HepG2 (cell line): ENCODE data around the gene ELANE. TPM values are rescaled to one million over a fixed set of nuclear protein-coding genes. Genes with fewer than 3 reads are reported as not detected.
"Not testable (repeated sequence)": the region's sequence is repeated elsewhere in the genome, so short reads cannot be mapped to it uniquely, and the experiment has no call there.

Source experiments
- ATAC-seq: fragments of 200-7000 bp; cut with Tn5 transposase; 3 replicates; pipeline ENCODE4 v1.9.1; 2020; ENCODE audit warnings: mild to moderate bottlenecking, moderate library complexity
- BruUV-seq: library from RNA; stranded (reverse); fragments of 400-500 nt; replicated peaks from 2 replicates; lab custom pipeline; 2021; lab: Mats Ljungman, UMichigan
- CTCF ChIA-PET: fragments of 300-600 bp; formaldehyde crosslinking; extraction: SDS; loops from one replicate; lab custom pipeline; 2021; ENCODE audit warnings: low total read pairs, inconsistent platforms, low intra/inter-chr PET ratio; lab: Yijun Ruan, JAX
- POLR2A ChIA-PET: fragments of 350-600 bp; sonication (Branson Sonifier 250); formaldehyde crosslinking; loops from one replicate; lab custom pipeline; 2020; ENCODE audit warnings: antibody characterized with exemption, inconsistent platforms; lab: Yijun Ruan, JAX
- DNase-seq: peaks from one replicate; pipeline ENCODE4 v3.0.0-alpha.2; 2015; ENCODE audit warnings: low spot score
- FAIRE-seq: peaks from 3 replicates; lab custom pipeline; 2011; peaks lifted over from hg19 to GRCh38; lab: Jason Lieb, UNC
- H2AFZ ChIP-seq: one replicate; pipeline ENCODE4 v1.6.1; 2011; ENCODE audit warnings: low read length, inconsistent platforms
- H3K27ac ChIP-seq: fragments of 300-600 bp; 3 replicates; pipeline ENCODE4 v1.8.0; 2011; ENCODE audit warnings: mixed run types, mild to moderate bottlenecking, mixed read lengths, low read length, inconsistent platforms; ENCODE audit not compliant: insufficient read depth; ENCODE audit errors: extremely low read length
- H3K27me3 ChIP-seq, 2 experiments: fragments of 200-600 bp in 1 of 2; 2 replicates in 1 of 2; 3 replicates in 1 of 2; pipeline versions ENCODE4 v1.6.0 to v1.8.0; 2011; ENCODE audit warnings: low read length in 2 of 2, mild to moderate bottlenecking in 2 of 2, moderate library complexity in 2 of 2, inconsistent platforms in 1 of 2; ENCODE audit not compliant: insufficient read depth in 2 of 2, control insufficient read depth in 1 of 2
- H3K36me3 ChIP-seq, 2 experiments: fragments of 200-600 bp in 1 of 2; replicated peaks in 1 of 2; 2 replicates in 1 of 2; 3 replicates in 1 of 2; pipeline versions ENCODE4 v1.5.1 to v1.8.0; 2011; ENCODE audit warnings: low read length in 2 of 2, inconsistent platforms in 1 of 2; ENCODE audit not compliant: insufficient read depth in 2 of 2, control insufficient read depth in 1 of 2
- H3K4me1 ChIP-seq: 2 replicates; pipeline ENCODE4 v1.5.1; 2012; ENCODE audit warnings: low read length, inconsistent platforms; ENCODE audit not compliant: insufficient read depth
- H3K4me2 ChIP-seq: 2 replicates; pipeline ENCODE4 v1.6.0; 2011; ENCODE audit warnings: low read depth, low read length, inconsistent platforms
- H3K4me3 ChIP-seq, 3 experiments: fragments of 200-600 bp in 1 of 3; sonication (generic), shearing (Covaris generic) in 1 of 3; replicated peaks in 1 of 3; 2 replicates each; pipeline ENCODE4 v1.5.1; 2011 to 2016; ENCODE audit warnings: low read length in 3 of 3, inconsistent platforms in 2 of 3, low read depth in 2 of 3, mild to moderate bottlenecking in 2 of 3, control low read depth in 1 of 3, mixed read lengths in 1 of 3; ENCODE audit not compliant: insufficient read depth in 1 of 3
- H3K79me2 ChIP-seq: one replicate; pipeline ENCODE4 v1.6.1; 2011; ENCODE audit warnings: low read length, inconsistent platforms; ENCODE audit not compliant: insufficient read depth
- H3K9ac ChIP-seq: 2 replicates; pipeline ENCODE4 v1.6.0; 2011; ENCODE audit warnings: mild to moderate bottlenecking, low read depth, low read length, inconsistent platforms; ENCODE audit not compliant: insufficient read depth
- H3K9me3 ChIP-seq: 2 replicates; pipeline ENCODE4 v1.5.1; 2012; ENCODE audit warnings: mild to moderate bottlenecking, low read length
- H4K20me1 ChIP-seq: 2 replicates; pipeline ENCODE4 v1.6.0; 2011; ENCODE audit warnings: inconsistent platforms, mild to moderate bottlenecking, low read length, moderate library complexity; ENCODE audit not compliant: insufficient read depth
- CENPT ChIP-seq: sonication (generic); formaldehyde crosslinking; IDR thresholded peaks from 2 replicates; pipeline ENCODE4 v1.8.0; 2022; ENCODE audit warnings: low read depth, mild to moderate bottlenecking, moderate library complexity, missing genetic modification reagents
- TP53 ChIP-seq: sonication (generic); formaldehyde crosslinking; conservative IDR thresholded peaks from 2 replicates; pipeline ENCODE4 v1.4.0; 2020; ENCODE audit warnings: missing genetic modification reagents
- ZNF3 ChIP-seq: IDR thresholded peaks from 2 replicates; pipeline ENCODE4 v1.7.0; 2017; ENCODE audit warnings: inconsistent platforms
- ZNF563 ChIP-seq: sonication (generic); formaldehyde crosslinking; IDR thresholded peaks from 2 replicates; pipeline ENCODE4 v1.8.0; 2022; ENCODE audit warnings: mild to moderate bottlenecking, moderate library complexity, missing genetic modification reagents
- WGBS: methylation state at CpG from one replicate; pipeline ENCODE4 v1.1.6; 2017; ENCODE audit warnings: low lambda C conversion rate; 5-methylcytosine and 5-hydroxymethylcytosine counted together
- in situ Hi-C: cut with HindIII; loops from 2 replicates; pipeline ENCODE4 v1.10.0; 2017; ENCODE audit warnings: low pct_unique_long_range_greater_than_20kb; ENCODE audit not compliant: extremely low pct_ligation_motif_present
- intact Hi-C: fragments of 100-400 bp; cut with micrococcal nuclease; formaldehyde crosslinking; loops from one replicate; pipeline ENCODE4 v1.10.0; 2022; ENCODE audit not compliant: unreplicated experiment
- polyA plus RNA-seq, 8 experiments: library from polyadenylated mRNA; depleted of rRNA in 3 of 8; stranded (reverse) in 7 of 8; unstranded in 1 of 8; fragments of >200 nt; fragmentation: Illumina TruSeq in 4 of 8; extraction: Trizol in 4 of 8; gene quantifications; 2 replicates each; pipeline versions ENCODE4 v1.2.1 to v1.2.3, GENCODE V29; 2011 to 2016; ENCODE audit warnings: low read depth in 4 of 8, missing spikeins in 1 of 8, mixed read lengths in 1 of 8; ENCODE audit not compliant: insufficient read depth in 1 of 8
- total RNA-seq, 5 experiments: library from RNA; depleted of rRNA; stranded (reverse); fragments of >200 nt; fragmentation: Illumina TruSeq; extraction: Trizol; gene quantifications; 2 replicates each; pipeline ENCODE4 v1.2.3, GENCODE V29; 2016; ENCODE audit warnings: low read depth in 1 of 5
- TF ChIP-seq, protein P1 (sequence below): sonication (generic); formaldehyde crosslinking; IDR thresholded peaks from 2 replicates; pipeline ENCODE4 v1.5.0; 2020; ENCODE audit warnings: mild to moderate bottlenecking, missing genetic modification reagents
- TF ChIP-seq, protein P2 (sequence below): sonication (generic); formaldehyde crosslinking; IDR thresholded peaks from 2 replicates; pipeline ENCODE4 v1.5.0; 2020; ENCODE audit warnings: missing genetic modification reagents
- TF ChIP-seq, protein P3 (sequence below): sonication (generic); formaldehyde crosslinking; IDR thresholded peaks from 2 replicates; pipeline ENCODE4 v1.4.0; 2020; ENCODE audit warnings: mild to moderate bottlenecking, missing genetic modification reagents
- TF ChIP-seq, protein P4 (sequence below): sonication (generic); formaldehyde crosslinking; IDR thresholded peaks from 2 replicates; pipeline ENCODE4 v1.5.1; 2020; ENCODE audit warnings: mild to moderate bottlenecking, missing genetic modification reagents, moderate library complexity

The ELANE gene
- total and polyA plus RNA-seq, 2 of the 13 experiments (the other 11 are each of a cell fraction or from before 2014, with no cell fraction given) = not detected

DNA sequence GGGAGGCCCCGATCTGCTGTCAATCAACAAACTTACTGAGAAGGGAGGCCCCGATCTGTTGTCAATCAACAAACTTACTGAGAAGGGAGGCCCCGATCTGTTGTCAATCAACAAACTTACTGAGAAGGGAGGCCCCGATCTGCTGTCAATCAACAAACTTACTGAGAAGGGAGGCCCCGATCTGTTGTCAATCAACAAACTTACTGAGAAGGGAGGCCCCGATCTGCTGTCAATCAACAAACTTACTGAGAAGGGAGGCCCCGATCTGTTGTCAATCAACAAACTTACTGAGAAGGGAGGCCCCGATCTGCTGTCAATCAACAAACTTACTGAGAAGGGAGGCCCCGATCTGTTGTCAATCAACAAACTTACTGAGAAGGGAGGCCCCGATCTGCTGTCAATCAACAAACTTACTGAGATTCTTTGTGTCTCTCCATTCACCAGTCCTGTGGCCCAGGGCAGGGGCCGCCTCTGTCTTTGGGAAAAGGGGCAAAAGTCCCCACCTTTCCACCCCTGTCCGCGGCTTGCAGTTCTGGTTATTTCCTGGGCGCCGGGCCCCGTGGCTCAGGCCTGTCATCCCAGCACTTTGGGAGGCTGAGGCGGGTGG is 1.6 kb downstream of the ELANE start:
- ATAC-seq, BruUV-seq, FAIRE-seq, DNase-seq, H3K27ac ChIP-seq, H3K4me3 ChIP-seq, CTCF ChIA-PET, POLR2A ChIA-PET, H3K36me3 ChIP-seq, intact Hi-C loops, H2AFZ ChIP-seq, H4K20me1 ChIP-seq, H3K79me2 ChIP-seq, H3K4me2 ChIP-seq, H3K9me3 ChIP-seq, H3K9ac ChIP-seq: not testable (repeated sequence)
- Histone ChIP-seq H3K27me3 (peaks cover 2 to 17% of the 10 kb centered on the region in 2 experiments; a peak in 4 of 5 replicates), H3K4me1 (peaks cover 14% of the 10 kb centered on the region)
- WGBS = 35% methylated on average over 10 of the region's 17 CpGs
- in situ Hi-C loops = loop anchor here (10.0 kb wide), 1 partner anchor 89 kb away; no protein-coding TSS in a partner anchor
- TF ChIP-seq ZNF3 (CRISPR knock-in tag) = peak; percentile 98
- TF ChIP-seq, protein P1, sequence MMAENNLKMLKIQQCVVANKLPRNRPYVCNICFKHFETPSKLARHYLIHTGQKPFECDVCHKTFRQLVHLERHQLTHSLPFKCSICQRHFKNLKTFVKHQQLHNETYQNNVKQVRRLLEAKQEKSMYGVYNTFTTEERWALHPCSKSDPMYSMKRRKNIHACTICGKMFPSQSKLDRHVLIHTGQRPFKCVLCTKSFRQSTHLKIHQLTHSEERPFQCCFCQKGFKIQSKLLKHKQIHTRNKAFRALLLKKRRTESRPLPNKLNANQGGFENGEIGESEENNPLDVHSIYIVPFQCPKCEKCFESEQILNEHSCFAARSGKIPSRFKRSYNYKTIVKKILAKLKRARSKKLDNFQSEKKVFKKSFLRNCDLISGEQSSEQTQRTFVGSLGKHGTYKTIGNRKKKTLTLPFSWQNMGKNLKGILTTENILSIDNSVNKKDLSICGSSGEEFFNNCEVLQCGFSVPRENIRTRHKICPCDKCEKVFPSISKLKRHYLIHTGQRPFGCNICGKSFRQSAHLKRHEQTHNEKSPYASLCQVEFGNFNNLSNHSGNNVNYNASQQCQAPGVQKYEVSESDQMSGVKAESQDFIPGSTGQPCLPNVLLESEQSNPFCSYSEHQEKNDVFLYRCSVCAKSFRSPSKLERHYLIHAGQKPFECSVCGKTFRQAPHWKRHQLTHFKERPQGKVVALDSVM = peak; percentile 46; the same call in 1 of the 2 replicates

DNA sequence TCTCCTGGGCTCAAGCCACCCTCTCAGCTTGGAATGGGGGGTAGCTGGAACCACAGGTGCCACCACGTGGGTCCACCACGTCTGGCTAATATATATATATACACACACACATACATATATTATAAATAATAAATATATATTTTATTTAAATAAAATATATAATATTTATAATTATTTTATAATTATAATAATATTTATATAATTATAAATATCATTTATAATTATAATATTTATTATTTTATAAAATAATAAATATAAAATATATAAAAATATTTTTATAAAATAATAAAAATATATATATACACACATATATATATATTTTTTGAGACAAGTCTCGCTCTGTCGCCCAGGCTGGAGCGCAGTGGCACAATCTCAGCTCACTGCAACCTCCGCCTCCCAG is 2.4 kb downstream of the ELANE start:
- WGBS = 62% methylated on average over 6 of the region's 6 CpGs
- Histone ChIP-seq H3K4me2 (no peak overlapping the region), H3K9ac (no peak overlapping the region), H3K4me1 (peaks cover 23% of the 10 kb centered on the region), H3K27ac (no peak overlapping the region), H3K79me2 (no peaks in the 10 kb centered on the region), H3K27me3 (peaks cover 2 to 14% of the 10 kb centered on the region in 2 experiments; a peak in 4 of 5 replicates), H3K9me3 (no peaks in the 10 kb centered on the region), H4K20me1 (no peaks in the 10 kb centered on the region), H3K4me3 (no peak overlapping the region), H2AFZ (no peak overlapping the region), H3K36me3 (no peaks in the 10 kb centered on the region)
- FAIRE-seq (no peak), ATAC-seq (no peak), DNase-seq (no peak)
- no TSS peak for BruUV-seq
- CTCF ChIA-PET = no interaction called here
- intact Hi-C loops (no loop called here), in situ Hi-C loops (loop anchor here (10.0 kb wide), 1 partner anchor 90 kb away; no protein-coding TSS in a partner anchor)
- POLR2A ChIA-PET = no interaction called here
- no peak for TF ChIP-seq ZNF563
- TF ChIP-seq, protein P2, sequence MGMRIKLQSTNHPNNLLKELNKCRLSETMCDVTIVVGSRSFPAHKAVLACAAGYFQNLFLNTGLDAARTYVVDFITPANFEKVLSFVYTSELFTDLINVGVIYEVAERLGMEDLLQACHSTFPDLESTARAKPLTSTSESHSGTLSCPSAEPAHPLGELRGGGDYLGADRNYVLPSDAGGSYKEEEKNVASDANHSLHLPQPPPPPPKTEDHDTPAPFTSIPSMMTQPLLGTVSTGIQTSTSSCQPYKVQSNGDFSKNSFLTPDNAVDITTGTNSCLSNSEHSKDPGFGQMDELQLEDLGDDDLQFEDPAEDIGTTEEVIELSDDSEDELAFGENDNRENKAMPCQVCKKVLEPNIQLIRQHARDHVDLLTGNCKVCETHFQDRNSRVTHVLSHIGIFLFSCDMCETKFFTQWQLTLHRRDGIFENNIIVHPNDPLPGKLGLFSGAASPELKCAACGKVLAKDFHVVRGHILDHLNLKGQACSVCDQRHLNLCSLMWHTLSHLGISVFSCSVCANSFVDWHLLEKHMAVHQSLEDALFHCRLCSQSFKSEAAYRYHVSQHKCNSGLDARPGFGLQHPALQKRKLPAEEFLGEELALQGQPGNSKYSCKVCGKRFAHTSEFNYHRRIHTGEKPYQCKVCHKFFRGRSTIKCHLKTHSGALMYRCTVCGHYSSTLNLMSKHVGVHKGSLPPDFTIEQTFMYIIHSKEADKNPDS (CRISPR knock-in tag) = no peak
- TF ChIP-seq TP53 (CRISPR knock-in tag) = no peak
- no peak for TF ChIP-seq CENPT
- TF ChIP-seq, protein P3, sequence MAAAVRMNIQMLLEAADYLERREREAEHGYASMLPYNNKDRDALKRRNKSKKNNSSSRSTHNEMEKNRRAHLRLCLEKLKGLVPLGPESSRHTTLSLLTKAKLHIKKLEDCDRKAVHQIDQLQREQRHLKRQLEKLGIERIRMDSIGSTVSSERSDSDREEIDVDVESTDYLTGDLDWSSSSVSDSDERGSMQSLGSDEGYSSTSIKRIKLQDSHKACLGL (CRISPR knock-in tag) = no peak
- TF ChIP-seq, protein P4, sequence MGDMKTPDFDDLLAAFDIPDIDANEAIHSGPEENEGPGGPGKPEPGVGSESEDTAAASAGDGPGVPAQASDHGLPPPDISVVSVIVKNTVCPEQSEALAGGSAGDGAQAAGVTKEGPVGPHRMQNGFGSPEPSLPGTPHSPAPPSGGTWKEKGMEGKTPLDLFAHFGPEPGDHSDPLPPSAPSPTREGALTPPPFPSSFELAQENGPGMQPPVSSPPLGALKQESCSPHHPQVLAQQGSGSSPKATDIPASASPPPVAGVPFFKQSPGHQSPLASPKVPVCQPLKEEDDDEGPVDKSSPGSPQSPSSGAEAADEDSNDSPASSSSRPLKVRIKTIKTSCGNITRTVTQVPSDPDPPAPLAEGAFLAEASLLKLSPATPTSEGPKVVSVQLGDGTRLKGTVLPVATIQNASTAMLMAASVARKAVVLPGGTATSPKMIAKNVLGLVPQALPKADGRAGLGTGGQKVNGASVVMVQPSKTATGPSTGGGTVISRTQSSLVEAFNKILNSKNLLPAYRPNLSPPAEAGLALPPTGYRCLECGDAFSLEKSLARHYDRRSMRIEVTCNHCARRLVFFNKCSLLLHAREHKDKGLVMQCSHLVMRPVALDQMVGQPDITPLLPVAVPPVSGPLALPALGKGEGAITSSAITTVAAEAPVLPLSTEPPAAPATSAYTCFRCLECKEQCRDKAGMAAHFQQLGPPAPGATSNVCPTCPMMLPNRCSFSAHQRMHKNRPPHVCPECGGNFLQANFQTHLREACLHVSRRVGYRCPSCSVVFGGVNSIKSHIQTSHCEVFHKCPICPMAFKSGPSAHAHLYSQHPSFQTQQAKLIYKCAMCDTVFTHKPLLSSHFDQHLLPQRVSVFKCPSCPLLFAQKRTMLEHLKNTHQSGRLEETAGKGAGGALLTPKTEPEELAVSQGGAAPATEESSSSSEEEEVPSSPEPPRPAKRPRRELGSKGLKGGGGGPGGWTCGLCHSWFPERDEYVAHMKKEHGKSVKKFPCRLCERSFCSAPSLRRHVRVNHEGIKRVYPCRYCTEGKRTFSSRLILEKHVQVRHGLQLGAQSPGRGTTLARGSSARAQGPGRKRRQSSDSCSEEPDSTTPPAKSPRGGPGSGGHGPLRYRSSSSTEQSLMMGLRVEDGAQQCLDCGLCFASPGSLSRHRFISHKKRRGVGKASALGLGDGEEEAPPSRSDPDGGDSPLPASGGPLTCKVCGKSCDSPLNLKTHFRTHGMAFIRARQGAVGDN = no peak
